ENCODE results near the gene SLC25A13.

- TF ChIP-seq, protein P1, sequence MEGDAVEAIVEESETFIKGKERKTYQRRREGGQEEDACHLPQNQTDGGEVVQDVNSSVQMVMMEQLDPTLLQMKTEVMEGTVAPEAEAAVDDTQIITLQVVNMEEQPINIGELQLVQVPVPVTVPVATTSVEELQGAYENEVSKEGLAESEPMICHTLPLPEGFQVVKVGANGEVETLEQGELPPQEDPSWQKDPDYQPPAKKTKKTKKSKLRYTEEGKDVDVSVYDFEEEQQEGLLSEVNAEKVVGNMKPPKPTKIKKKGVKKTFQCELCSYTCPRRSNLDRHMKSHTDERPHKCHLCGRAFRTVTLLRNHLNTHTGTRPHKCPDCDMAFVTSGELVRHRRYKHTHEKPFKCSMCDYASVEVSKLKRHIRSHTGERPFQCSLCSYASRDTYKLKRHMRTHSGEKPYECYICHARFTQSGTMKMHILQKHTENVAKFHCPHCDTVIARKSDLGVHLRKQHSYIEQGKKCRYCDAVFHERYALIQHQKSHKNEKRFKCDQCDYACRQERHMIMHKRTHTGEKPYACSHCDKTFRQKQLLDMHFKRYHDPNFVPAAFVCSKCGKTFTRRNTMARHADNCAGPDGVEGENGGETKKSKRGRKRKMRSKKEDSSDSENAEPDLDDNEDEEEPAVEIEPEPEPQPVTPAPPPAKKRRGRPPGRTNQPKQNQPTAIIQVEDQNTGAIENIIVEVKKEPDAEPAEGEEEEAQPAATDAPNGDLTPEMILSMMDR (conservative IDR thresholded peaks at IDR 0.05 in 1 of 2, IDR thresholded peaks at IDR 0.05 in 1 of 2; ENCODE audit: low read depth in 1 of 2, low read length in 2 of 2), result no peak
- TF ChIP-seq EZH2 (IDR thresholded peaks at IDR 0.05; ENCODE audit: low read length, missing control alignments), result no peak
Observed at GRCh38 chr7:96090756-96091155, 231.1 kb downstream of the SLC25A13 start.
